HG02623 (cell line): ENCODE results near the gene C9orf43.
"Not testable (repeated sequence)": the region's sequence is repeated elsewhere in the genome, so short reads cannot be mapped to it uniquely, and the experiment has no call there.

ENCODE experiments used
- ATAC-seq: cut with Tn5 transposase; IDR thresholded peaks from one replicate; pipeline ENCODE4 v1.9.1; 2021; ENCODE audit warnings: moderate library complexity; ENCODE audit not compliant: unreplicated experiment

The C9orf43 gene, protein sequence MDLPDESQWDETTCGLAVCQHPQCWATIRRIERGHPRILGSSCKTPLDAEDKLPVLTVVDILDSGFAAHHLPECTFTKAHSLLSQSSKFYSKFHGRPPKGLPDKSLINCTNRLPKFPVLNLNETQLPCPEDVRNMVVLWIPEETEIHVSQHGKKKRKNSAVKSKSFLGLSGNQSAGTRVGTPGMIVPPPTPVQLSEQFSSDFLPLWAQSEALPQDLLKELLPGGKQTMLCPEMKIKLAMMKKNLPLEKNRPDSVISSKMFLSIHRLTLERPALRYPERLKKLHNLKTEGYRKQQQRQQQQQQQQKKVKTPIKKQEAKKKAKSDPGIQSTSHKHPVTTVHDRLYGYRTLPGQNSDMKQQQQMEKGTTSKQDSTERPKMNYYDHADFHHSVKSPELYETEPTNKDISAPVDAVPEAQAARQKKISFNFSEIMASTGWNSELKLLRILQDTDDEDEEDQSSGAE

DNA sequence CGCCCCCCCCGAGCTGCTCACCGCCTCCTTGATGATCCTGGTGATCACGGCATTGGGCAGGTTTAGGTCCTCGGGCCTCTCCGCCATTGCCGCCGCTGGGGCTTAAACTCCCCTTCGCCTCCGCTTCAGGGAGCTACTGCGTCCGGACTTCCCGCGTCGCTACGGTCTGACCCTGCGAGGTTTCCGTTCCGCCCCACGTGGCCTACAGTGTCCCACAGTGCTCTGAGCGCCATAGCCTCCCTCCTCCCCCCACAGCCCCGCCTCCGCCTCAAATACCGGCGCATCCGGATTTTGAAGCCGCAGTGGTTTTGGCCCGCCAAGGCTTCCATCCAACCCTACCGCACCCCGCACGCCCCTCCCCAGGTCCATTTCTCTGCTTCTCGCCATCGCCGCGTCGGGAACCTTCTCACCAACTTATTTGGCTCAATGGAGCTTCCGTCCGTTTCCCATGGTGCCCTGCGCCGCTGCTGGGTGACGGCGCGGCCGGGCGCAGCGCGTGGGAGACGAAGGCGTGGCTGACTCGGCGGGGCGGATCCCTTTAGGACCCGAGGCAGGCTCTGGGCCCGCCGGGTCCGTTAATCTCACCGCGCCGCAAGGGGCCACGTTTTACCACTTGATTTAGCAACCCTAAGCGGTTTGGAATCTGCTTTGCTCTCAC, at the start of gene C9orf43, which contains the start of gene POLE3:
C9orf43 (plus strand) TSS at position 541 of the 658 bp plus-strand sequence. CDS start 2,747 bp downstream, outside the sequence.
POLE3 (minus strand) TSS at position 469 of the 658 bp plus-strand sequence; CDS start at position 87, 382 bp downstream.
- peak; percentile 88 for ATAC-seq

DNA sequence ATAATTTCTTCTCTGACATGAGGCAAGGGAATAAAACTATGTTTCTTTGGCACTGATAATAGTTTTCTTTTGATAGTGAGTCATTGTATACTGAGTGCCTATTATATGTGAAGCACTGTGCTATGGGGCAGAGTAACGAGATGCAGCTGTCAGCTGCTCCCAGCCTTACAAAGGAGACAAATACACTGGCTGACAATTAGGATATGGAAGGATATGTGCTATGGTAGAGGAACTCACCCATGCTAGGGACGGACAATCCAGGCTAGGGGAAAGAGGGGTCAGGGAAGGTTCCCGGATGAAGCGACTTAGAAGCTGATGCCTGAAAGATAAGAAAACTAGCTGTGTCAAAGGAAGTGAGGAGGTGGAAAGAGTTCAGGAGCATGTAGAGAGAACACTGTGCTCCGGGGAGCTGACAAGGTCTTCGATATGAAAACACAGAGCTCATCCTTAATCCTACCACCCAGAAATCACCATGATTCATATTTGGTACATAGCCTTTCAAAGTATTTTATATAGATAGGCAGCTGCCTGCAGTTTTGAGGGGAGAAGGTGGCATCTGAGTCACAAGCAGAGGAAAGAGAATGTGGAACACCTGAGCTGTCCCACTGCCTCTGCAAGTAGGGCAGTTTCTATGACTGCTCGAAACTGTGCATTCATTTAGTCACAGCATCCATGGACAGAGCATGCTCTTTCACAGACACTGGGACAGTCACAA, 49.1 kb upstream of the C9orf43 start:
- ATAC-seq: no peak

DNA sequence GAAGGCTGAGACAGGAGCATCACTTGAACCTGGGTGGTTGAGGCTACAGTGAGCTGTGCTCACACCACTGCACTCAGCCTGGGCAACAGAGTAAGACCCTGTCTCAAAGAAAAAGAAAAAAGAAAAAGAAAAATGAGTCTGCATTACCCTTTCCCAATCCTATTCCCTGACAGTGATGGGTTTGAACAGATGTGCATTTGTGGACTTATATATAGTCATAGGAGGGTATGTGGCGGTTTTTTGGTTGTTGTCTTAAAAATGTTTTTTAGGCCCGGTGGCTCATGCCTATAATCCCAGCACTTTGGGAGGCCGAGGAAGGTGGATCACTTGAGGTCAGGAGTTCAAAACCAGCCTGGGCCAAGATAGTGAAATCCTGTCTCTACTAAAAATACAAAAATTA, 47.2 kb upstream of the C9orf43 start:
- no peak for ATAC-seq

DNA sequence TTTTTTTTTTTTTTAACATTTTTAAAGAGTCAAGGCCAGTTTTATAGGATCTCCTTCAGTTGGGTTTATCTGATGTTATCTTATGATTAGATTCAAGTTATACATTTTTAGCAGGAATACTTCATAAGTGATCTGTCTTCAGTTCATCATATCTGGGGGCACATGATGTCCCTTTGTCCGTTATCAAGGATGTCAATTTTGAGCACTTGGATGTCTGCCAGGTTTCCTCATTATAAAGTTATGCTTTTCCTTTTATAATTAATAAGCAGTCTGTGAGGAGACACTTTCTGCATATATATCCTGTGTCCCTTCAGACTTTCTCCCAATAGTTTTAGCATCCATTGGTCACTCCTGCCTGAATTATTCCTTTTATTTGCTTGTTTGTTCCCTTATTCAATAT, 45.6 kb upstream of the C9orf43 start:
- ATAC-seq: no peak

DNA sequence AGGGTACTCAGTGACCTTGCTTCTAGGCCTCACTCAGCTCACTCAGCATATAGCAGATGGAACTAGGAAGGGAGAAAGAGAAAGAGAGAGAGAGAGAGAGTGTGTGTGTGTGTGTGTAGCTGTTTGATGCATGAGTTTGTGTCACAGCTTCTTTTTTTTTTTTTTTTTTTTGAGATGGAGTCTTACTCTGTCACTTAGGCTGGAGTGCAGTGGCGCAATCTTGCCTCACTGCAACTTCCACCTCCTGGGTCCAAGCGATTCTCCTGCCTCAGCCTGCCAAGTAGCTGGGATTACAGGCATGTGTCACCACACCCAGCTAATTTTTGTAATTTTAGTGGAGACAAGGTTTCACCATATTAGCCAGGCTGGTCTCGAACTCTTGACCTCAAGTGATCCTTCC, 44.9 kb upstream of the C9orf43 start:
- not testable (repeated sequence) for ATAC-seq

DNA sequence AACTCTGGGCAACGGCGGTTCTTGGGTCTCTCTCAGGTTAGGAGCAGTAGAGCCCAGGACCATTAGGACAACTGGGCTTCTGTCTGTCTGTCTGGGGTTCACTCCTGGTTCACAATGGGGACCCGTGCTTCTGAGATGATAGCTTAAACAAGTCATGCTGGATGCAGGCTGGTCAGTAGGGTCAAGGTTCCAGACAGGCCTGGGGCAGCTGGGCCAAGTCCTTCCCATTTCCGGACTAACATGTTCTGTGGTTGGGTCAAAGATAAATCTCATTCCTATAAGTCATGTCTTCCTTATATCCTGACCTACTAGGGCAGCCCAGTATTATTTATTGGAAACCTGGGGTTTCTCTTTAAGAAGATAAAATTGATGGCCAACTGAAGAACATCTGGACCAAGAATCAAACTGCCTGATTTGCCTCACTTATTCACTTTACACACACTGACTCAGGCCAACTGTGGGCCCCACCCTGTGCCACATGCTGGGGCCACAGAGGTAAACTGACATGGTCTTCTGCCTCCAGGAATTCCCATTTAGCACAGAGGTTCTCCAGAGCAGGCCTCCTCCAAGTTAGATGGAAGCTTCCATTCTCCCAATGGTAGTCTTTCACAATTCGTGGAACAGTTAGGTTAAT, 42.1 kb upstream of the C9orf43 start:
- ATAC-seq: no peak

DNA sequence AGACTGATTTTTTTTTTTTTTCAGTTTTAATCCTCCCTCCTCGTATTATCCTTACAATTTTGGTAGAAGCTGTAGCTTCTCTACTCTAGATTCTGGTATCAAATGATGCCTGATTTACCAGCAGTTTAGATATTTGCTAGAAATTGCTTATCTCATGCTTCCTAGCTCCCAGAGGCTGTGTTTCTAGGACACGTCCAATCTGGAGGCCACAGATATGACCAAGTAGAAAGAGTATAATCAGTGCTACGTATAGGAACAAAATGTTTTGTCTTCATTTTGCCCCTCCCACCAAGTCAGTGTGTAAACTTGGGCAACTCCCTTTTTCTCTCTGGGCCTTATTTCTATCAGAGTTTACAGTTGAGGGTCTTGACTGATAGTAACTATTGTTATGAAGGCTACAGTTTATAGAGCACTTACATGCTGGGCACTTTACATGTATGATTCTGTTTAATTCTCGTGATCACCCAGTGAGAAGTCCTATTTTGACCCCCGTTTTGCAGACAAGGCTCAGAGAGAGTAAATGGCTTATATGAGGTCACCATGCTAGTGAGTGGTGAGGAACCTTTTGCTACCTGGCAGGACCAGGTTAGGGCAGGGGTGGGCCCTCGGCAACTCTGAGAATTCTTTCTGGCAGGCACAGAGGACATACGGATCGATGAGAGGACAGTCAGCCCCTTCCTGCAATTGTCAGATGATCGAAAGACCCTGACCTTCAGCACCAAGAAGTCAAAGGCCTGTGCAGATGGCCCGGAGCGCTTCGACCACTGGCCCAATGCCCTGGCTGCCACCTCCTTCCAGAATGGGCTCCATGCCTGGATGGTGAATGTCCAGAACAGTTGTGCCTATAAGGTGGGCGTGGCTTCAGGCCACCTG, 41.3 kb upstream of the C9orf43 start:
- no peak for ATAC-seq

DNA sequence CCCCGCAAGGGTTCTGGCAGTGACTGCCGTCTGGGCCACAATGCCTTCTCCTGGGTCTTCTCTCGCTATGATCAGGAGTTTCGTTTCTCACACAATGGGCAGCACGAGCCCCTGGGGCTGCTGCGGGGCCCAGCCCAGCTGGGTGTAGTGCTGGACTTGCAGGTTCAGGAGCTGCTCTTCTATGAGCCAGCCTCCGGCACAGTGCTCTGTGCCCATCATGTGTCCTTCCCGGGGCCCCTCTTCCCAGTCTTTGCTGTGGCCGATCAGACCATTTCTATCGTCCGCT, 40.7 kb upstream of the C9orf43 start:
- ATAC-seq: no peak

DNA sequence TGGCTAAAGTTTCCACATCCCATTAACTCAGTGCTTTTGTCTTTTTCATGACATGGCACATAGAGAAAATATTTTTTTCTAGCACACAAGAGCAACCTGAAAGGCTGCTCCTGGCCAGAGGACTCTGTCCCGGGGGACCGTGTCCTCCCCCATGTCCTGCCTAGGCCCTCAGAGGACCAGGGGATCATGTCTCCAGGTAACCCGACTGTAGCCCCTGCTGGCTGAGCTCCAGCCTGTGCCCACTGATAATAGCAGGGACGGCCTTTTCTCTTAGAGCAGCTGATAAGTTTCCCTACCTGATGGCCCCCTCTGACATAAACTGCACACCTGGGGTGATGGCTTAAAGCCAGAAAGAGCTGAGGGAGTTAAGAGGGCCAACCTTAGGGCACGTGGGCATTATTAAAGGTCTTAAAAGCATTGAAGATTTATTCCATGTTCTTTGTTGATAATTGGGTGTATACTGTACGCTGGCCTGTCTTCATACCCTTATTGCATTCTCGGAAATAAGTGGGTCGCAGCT, 39.7 kb upstream of the C9orf43 start:
- no peak for ATAC-seq

DNA sequence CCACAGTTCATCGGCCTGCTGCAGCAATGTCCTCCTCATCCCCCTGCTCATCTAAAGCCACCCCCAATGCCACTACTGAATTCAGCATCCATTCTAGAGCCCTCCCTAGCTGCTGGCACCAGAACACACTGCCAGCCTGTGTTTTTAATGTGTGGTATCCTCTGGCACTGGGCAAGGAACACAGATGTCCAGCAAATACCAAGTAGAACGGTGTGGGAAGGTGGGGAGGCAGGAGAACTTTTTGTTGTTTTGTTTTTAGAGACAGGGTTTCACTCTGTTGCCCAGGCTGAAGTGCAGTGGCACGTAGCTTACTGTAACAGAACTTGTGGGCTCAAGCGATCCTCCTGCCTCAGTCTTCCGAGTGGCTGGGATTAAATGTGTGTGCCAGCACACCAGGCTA, 38.5 kb upstream of the C9orf43 start:
- no peak for ATAC-seq

DNA sequence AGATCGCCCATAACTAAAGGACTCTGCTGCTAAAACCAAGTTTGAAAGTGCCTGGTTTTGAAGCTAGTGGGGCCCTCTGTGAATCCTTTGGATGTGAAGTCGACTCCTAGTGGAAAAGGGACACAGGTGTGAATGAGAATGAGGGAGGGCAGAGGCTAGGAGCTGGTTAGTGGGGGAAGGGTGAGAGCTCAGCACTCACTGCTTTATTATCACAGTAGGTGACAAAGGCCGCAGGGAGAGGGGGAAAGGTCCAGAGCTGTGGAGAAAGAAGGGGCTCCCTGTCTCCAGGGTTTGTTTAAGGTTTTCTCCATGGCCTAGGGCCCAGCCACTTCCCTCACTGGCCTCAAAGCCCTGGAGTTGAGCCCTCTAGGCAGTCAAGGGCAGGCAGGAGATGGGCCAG, 37.3 kb upstream of the C9orf43 start:
- ATAC-seq: no peak

DNA sequence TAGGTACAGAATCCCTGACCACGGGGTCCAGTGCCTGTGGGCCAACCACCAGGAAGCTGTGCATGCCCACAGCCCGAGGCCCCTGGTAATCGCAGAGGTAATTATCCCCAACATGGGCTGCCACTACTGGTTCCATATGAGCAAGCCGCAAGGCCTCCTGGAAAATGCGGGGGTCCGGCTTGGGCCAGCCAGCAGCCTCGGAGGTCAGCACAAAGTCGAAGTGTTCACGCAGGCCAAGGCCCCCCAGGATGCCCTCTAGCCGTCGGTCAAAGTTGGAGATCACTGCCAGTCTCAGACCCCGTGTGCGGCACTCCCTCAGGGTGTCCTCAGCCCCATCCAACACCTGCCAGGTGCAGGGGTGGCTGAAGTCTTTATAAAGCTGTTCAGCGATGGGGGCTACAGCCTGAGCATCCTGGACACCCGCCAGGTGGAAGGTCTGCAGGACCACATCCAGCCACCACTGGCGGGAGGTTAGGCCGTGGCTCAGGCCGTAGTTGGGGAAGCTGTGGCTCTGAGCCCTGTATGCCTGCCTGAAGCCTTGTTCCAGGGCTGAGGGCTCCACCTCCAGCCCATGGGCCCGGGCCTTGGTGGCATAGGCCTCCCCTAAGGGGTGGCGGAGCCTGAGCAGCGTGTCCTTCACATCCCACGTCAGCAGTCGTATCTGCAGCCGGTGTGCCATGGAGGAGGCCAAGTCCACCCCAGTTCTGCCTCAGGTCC, 36.7 kb upstream of the C9orf43 start:
- no peak for ATAC-seq

DNA sequence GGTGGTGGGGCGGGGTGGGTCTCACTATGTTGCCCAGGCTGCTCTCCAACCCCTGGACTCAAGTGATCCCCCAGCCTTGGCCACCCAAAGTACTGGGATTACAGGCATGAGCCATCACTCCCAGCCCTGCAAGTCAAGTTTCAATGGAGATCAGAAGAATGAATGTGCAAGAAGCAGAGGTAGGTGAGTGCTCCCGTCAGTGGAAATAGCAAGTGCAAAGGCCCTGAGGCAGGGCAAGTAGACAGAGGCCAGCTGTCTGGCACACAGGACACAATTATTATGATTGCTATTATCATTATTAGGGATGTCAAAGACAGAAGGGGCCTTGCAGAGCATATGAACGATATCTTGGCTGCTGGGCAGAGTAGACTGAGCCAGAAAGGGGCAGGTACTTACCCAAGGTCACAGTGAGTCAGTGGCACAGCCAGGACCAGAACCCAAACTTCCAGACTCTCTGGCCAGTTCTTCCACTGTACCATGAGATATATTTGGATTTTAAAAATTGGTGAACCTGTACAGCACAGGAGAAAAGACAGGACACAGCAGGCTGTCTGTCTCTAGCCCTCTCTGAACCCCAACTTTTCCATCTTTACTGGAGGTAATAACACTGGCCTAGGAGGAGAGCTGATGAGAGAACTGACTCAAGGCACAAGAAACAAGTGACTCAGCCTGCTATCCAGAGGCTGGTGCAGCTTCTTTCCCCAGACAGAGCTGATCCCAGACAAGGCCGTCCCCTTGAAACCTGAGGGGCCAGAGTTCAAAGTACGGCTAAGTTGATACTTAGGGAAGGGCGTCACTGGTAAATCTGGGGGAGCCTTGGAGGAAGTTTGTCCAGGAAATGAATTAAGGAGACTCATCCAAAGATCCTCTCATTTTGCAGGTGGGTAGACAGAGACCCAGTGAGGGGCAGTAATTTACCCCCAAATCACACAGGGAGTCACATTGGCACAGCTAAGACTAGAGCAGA, 35.2 kb upstream of the C9orf43 start:
- no peak for ATAC-seq

DNA sequence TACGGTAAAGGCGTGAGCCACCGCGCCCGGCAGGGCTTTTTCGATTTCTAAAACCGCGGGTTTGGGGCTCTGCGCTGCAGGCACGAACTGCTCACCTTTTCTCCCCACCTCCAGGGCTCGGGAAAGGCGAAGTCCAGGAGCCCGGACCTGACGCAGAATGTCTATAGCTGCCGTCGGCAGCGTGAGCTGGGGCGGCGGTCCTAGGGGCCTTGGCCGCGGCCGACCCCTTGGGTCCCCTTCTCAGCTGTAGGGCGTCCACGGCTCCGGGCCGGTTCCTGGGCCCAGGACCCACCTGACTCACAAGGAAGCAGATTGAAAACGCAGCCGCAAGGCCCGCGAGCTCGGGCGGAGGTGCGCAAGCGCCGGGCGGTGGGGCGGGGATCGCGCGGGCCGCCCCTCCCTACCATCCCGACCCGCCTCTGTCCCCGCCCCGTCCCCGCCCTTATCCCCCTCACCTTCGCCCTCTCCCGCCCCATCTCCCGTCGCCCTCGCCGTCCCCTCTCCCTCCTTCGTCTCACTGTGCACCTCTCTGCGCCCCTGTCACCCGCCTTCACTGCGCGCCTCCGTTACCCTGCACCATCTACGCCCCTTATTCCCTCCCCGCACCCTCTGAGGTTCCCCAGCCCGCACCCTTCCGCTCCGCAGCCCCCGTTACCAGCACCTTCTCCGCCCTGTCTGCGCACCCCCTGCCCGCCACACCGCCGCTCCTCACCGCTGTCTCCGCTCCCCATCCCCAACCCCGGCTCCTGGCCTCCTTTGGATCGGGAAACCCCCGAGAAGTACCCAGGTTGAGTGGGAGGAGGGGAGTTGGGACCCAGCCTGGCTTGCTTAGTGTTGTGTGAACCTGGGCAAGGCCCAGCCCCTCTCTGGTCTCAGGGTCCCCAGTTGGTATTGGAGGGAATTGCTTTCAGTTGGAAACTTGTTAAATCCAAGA, 33.6 kb upstream of the C9orf43 start, which contains the start of gene HDHD3:
HDHD3 (minus strand) TSS at position 353 of the 934 bp plus-strand sequence. CDS start 2,632 bp downstream, outside the sequence.
- peak; percentile 78 for ATAC-seq

DNA sequence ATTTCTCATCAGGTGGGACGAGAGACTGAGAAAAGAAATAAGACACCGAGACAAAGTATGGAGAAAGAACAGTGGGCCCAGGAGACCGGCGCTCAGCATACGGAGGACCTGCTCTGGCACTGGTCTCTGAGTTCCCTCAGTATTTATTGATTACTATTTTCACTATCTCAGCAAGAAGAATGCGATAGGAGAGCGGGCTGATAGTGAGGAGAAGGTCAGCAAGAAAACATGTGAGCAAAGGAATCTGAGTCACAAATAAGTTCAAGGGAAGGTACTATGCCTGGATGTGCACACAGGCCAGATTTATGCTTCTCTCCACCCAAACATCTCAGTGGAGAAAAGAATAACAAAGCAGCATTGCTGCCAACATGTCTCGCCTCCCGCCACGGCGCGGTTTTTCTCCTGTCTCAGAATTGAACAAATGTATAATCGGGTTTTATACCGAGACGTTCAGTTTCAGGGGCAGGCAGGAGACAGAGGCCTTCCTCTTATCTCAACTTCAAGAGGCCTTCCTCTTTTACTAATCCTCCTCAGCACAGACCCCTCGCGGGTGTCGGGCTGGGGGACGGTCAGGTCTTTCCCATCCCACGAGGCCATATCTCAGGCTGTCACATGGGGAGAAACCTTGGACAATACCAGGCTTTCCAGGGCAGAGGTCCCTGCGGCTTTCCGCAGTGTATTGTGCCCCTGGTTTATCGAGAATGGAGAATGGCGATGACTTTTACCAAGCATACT, 31.3 kb upstream of the C9orf43 start:
- ATAC-seq: not testable (repeated sequence)

DNA sequence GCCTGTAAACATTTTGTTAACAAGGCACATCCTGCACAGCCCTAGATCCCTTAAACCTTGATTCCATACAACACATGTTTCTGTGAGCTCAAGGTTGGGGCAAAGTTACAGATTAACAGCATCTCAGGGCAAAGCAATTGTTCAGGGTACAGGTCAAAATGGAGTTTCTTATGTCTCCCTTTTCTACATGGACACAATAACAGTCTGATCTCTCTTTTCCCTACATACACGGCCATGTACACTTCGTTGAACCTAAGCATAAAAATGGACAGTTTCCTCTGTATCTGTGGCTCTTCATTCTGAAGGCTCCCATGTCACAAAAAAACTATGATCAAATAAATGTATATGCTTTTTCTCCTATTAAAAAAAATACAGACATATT, 30.7 kb upstream of the C9orf43 start:
- not testable (repeated sequence) for ATAC-seq
